ENCODE data around the gene TJP1. TPM values are rescaled to one million over a fixed set of nuclear protein-coding genes. Genes with fewer than 3 reads are reported as not detected.

The TJP1 gene
- total RNA-seq, 1 experiment from 2014 or later, result 159 TPM

DNA sequence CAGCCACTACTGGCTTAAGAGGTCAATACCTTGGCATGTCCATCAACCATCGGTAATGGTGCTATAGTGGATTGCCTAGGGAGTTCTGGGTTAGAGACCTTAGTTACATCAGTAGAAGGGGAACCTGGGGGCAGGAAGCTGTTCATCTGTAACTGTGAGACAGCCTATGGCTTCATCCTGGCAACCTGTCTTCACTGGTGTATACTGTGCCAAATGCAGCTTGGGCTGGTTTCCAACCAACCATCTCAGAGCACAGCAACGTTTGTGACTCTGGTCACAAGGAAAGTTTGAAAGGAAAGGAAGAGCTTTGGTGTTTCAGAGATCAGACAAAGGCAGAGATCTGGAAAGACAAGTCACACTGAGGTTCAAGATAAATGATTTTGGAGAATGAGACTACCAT is 93.8 kb downstream of the TJP1 start:
- intact Hi-C loops (cut with micrococcal nuclease; ENCODE audit: unreplicated experiment), result no loop called here
- Histone ChIP-seq H3K36me3 (ENCODE audit: low read depth) (peaks cover 32% of the 10 kb centered on the region), H3K9me3 (ENCODE audit: insufficient read depth, low read depth) (no peaks in the 10 kb centered on the region), H3K79me2 (ENCODE audit: low read depth) (no peaks in the 10 kb centered on the region), H4K20me1 (ENCODE audit: insufficient read depth) (no peaks in the 10 kb centered on the region), H3F3A (ENCODE audit: insufficient read depth, low read depth) (0 out of 2 replicates have a peak, but pooled peaks cover 2% of the 10 kb centered on the region), H2AFZ (no peak overlapping the region), H3K4me3 (no peak overlapping the region), H3K4me2 (no peak overlapping the region), H3K4me1 (replicated peaks; ENCODE audit: insufficient read depth) (no peaks in the 10 kb centered on the region), H3K9me2 (ENCODE audit: insufficient read depth) (no peaks in the 10 kb centered on the region), H3K27ac (no peak overlapping the region), H3K27me3 (ENCODE audit: insufficient read depth, low read depth) (no peaks in the 10 kb centered on the region)
- DNase-seq, result no peak
- BruUV-seq (replicated peaks), result no TSS peak
- CTCF ChIA-PET, result no interaction called here
- POLR2A ChIA-PET (ENCODE audit: unreplicated experiment), result no interaction called here
- TF ChIP-seq, protein P1, sequence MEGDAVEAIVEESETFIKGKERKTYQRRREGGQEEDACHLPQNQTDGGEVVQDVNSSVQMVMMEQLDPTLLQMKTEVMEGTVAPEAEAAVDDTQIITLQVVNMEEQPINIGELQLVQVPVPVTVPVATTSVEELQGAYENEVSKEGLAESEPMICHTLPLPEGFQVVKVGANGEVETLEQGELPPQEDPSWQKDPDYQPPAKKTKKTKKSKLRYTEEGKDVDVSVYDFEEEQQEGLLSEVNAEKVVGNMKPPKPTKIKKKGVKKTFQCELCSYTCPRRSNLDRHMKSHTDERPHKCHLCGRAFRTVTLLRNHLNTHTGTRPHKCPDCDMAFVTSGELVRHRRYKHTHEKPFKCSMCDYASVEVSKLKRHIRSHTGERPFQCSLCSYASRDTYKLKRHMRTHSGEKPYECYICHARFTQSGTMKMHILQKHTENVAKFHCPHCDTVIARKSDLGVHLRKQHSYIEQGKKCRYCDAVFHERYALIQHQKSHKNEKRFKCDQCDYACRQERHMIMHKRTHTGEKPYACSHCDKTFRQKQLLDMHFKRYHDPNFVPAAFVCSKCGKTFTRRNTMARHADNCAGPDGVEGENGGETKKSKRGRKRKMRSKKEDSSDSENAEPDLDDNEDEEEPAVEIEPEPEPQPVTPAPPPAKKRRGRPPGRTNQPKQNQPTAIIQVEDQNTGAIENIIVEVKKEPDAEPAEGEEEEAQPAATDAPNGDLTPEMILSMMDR (conservative IDR thresholded peaks at IDR 0.05), result no peak
- TF ChIP-seq EZH2 (IDR thresholded peaks at IDR 0.05; ENCODE audit: low read depth), result no peak

DNA sequence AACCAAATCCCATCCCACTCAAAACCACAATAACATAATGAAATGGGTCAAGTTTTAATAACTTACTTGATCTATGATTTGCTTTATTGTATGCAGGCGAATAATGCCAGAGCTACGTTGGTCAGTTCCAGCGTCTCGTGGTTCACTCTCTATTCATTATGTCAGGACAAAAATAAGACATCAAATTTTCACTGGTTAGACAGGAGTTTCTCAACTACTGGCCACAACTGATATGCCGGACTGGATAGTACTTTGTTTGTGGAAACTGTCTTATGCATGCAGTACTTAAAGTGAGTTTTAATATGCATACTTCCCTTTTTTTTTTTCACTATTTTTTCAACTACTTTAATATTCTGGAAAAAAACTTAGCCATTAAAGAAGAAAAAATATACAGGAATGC is 94.4 kb downstream of the TJP1 start:
- no peaks in the 10 kb centered on the region for H3K4me1 ChIP-seq (replicated peaks; ENCODE audit: insufficient read depth)
- no peak for TF ChIP-seq EZH2 (IDR thresholded peaks at IDR 0.05; ENCODE audit: low read depth)
- TF ChIP-seq, protein P1 (conservative IDR thresholded peaks at IDR 0.05), result no peak
- no peaks in the 10 kb centered on the region for H3K9me2 ChIP-seq (ENCODE audit: insufficient read depth)
- no peak overlapping the region for H3K4me3 ChIP-seq
- H3K4me2 ChIP-seq, result no peak overlapping the region
- no peaks in the 10 kb centered on the region for H3K79me2 ChIP-seq (ENCODE audit: low read depth)
- no peak overlapping the region for H3K27ac ChIP-seq
- H3K9me3 ChIP-seq (ENCODE audit: insufficient read depth, low read depth), result no peaks in the 10 kb centered on the region
- H2AFZ ChIP-seq, result no peak overlapping the region
- no peaks in the 10 kb centered on the region for H4K20me1 ChIP-seq (ENCODE audit: insufficient read depth)
- peaks cover 34% of the 10 kb centered on the region for H3K36me3 ChIP-seq (ENCODE audit: low read depth)
- no peaks in the 10 kb centered on the region for H3K27me3 ChIP-seq (ENCODE audit: insufficient read depth, low read depth)
- no peak for DNase-seq
- intact Hi-C loops (cut with micrococcal nuclease; ENCODE audit: unreplicated experiment), result no loop called here
- ChIA-PET POLR2A (ENCODE audit: unreplicated experiment) (no interaction called here), CTCF (no interaction called here)
- H3F3A ChIP-seq (ENCODE audit: insufficient read depth, low read depth), result no peaks in the 10 kb centered on the region
- no TSS peak for BruUV-seq (replicated peaks)

- intact Hi-C loops (cut with micrococcal nuclease; ENCODE audit: unreplicated experiment), result no loop called here
- no peak for DNase-seq
- no peak overlapping the region for H3K4me2 ChIP-seq
- H3K4me3 ChIP-seq, result no peak overlapping the region
- H2AFZ ChIP-seq, result no peak overlapping the region
- H3K27me3 ChIP-seq (ENCODE audit: insufficient read depth, low read depth), result no peaks in the 10 kb centered on the region
- no peaks in the 10 kb centered on the region for H3F3A ChIP-seq (ENCODE audit: insufficient read depth, low read depth)
- H3K79me2 ChIP-seq (ENCODE audit: low read depth), result no peaks in the 10 kb centered on the region
- BruUV-seq (replicated peaks), result no TSS peak
- H3K9me3 ChIP-seq (ENCODE audit: insufficient read depth, low read depth), result no peaks in the 10 kb centered on the region
- ChIA-PET POLR2A (ENCODE audit: unreplicated experiment) (interaction anchor here (0.7 kb wide), 1 partner anchor 39 kb away, joined by 9 read pairs; no protein-coding TSS in a partner anchor), CTCF (interaction anchor here (0.7 kb wide), 1 partner anchor 12 kb away, joined by 6 read pairs; no protein-coding TSS in a partner anchor)
- no peaks in the 10 kb centered on the region for H3K9me2 ChIP-seq (ENCODE audit: insufficient read depth)
- H3K36me3 ChIP-seq (ENCODE audit: low read depth), result peaks cover 30% of the 10 kb centered on the region; the same call in 1 of the 2 replicates
- H3K27ac ChIP-seq, result no peak overlapping the region
- no peaks in the 10 kb centered on the region for H3K4me1 ChIP-seq (replicated peaks; ENCODE audit: insufficient read depth)
- H4K20me1 ChIP-seq (ENCODE audit: insufficient read depth), result no peaks in the 10 kb centered on the region
- TF ChIP-seq EZH2 (IDR thresholded peaks at IDR 0.05; ENCODE audit: low read depth), result no peak
- TF ChIP-seq, protein P1 (conservative IDR thresholded peaks at IDR 0.05), result no peak
These were observed 95.7 kb downstream of the TJP1 start for GRCh38 chr15:29726553-29726952.

Measured in PC-9 (cell line).